OCI-LY7 (cell line): ENCODE data around the gene ZNF593OS. TPM values are rescaled to one million over a fixed set of nuclear protein-coding genes. Genes with fewer than 3 reads are reported as not detected.

Source experiments
- BruUV-seq: library from RNA; stranded (reverse); fragments of 400-500 nt; replicated peaks from 2 replicates; lab custom pipeline; 2021; lab: Mats Ljungman, UMichigan
- CTCF ChIA-PET: fragments of 300-600 bp; sonication (Branson Sonifier 250); formaldehyde crosslinking; loops from one replicate; lab custom pipeline; 2022; ENCODE audit warnings: antibody characterized with exemption; ENCODE audit not compliant: unreplicated experiment; lab: Charles Lee
- POLR2A ChIA-PET: fragments of 300-600 bp; sonication (Branson Sonifier 250); formaldehyde crosslinking; loops from one replicate; lab custom pipeline; 2022; ENCODE audit warnings: antibody characterized with exemption; lab: Charles Lee
- DNase-seq: peaks from one replicate; pipeline ENCODE4 v3.0.0-alpha.2; 2015; ENCODE audit warnings: low spot score
- H2AFZ ChIP-seq: fragments of 200-600 bp; sonication (generic), shearing (Covaris generic); 2 replicates; pipeline ENCODE4 v1.6.1; 2014; ENCODE audit warnings: mild to moderate bottlenecking, antibody characterized with exemption, low read length, moderate library complexity
- H3K27ac ChIP-seq: fragments of 200-600 bp; sonication (generic); 2 replicates; pipeline ENCODE4 v1.5.1; 2014; ENCODE audit warnings: mixed run types, low read depth, mild to moderate bottlenecking, moderate library complexity, low read length, inconsistent platforms; ENCODE audit not compliant: poor library complexity, severe bottlenecking
- H3K36me3 ChIP-seq: fragments of 200-600 bp; sonication (generic); 2 replicates; pipeline ENCODE4 v1.6.1; 2014; ENCODE audit warnings: mild to moderate bottlenecking, antibody characterized with exemption, low read length, moderate library complexity, mixed read lengths; ENCODE audit not compliant: insufficient read depth
- H3K4me1 ChIP-seq: fragments of 200-600 bp; sonication (generic); 2 replicates; pipeline ENCODE4 v1.5.1; 2014; ENCODE audit warnings: mild to moderate bottlenecking, low read length; ENCODE audit not compliant: insufficient read depth, poor library complexity, severe bottlenecking
- H3K4me2 ChIP-seq: fragments of 200-600 bp; sonication (generic); 2 replicates; pipeline ENCODE4 v1.6.1; 2014; ENCODE audit warnings: mild to moderate bottlenecking, low read length
- H3K4me3 ChIP-seq: fragments of 200-600 bp; sonication (generic); 2 replicates; pipeline ENCODE4 v1.5.1; 2014; ENCODE audit warnings: mild to moderate bottlenecking, low read depth, low read length; ENCODE audit not compliant: poor library complexity, severe bottlenecking
- H3K79me2 ChIP-seq: fragments of 200-600 bp; sonication (generic); 2 replicates; pipeline ENCODE4 v1.6.1; 2016; ENCODE audit warnings: low read depth, mild to moderate bottlenecking, low read length, moderate library complexity, mixed read lengths; ENCODE audit not compliant: insufficient read depth
- H3K9me2 ChIP-seq: fragments of 200-600 bp; sonication (generic); 2 replicates; pipeline ENCODE4 v1.6.1; 2016; ENCODE audit warnings: mild to moderate bottlenecking, low read length, mixed read lengths; ENCODE audit not compliant: insufficient read depth
- H3K9me3 ChIP-seq: fragments of 200-600 bp; sonication (generic); 2 replicates; pipeline ENCODE4 v1.6.1; 2014; ENCODE audit warnings: mild to moderate bottlenecking, mixed run types, low read length, mixed read lengths
- H4K20me1 ChIP-seq: fragments of 200-600 bp; sonication (generic); 2 replicates; pipeline ENCODE4 v1.6.1; 2014; ENCODE audit warnings: mild to moderate bottlenecking, antibody characterized with exemption, low read length, moderate library complexity, mixed read lengths; ENCODE audit not compliant: insufficient read depth
- EZH2phosphoT487 ChIP-seq: fragments of 200-600 bp; sonication (generic); IDR thresholded peaks from 2 replicates; pipeline ENCODE4 v1.6.1; 2018; ENCODE audit warnings: low read depth, borderline replicate concordance, mild to moderate bottlenecking, mixed run types, antibody characterized with exemption, low read length, moderate library complexity, mixed read lengths
- intact Hi-C: fragments of 100-400 bp; cut with micrococcal nuclease; formaldehyde crosslinking; loops from one replicate; pipeline ENCODE4 v1.10.0; 2022; ENCODE audit not compliant: unreplicated experiment
- total RNA-seq, 2 experiments: library from RNA; depleted of rRNA in 1 of 2; stranded (reverse); fragments of >200 nt in 1 of 2; shearing (Covaris generic) in 1 of 2; gene quantifications; 2 replicates each; pipeline ENCODE4 v1.2.3, GENCODE V29; 2014 to 2022
- TF ChIP-seq, protein P1 (sequence below): fragments of 200-600 bp; sonication (generic); conservative IDR thresholded peaks from 2 replicates; pipeline ENCODE4 v1.5.1; 2014; ENCODE audit warnings: mild to moderate bottlenecking, antibody characterized with exemption, low read length, moderate library complexity, mixed read lengths

The ZNF593OS gene
- total RNA-seq, 2 experiments from 2014 or later: not detected

DNA sequence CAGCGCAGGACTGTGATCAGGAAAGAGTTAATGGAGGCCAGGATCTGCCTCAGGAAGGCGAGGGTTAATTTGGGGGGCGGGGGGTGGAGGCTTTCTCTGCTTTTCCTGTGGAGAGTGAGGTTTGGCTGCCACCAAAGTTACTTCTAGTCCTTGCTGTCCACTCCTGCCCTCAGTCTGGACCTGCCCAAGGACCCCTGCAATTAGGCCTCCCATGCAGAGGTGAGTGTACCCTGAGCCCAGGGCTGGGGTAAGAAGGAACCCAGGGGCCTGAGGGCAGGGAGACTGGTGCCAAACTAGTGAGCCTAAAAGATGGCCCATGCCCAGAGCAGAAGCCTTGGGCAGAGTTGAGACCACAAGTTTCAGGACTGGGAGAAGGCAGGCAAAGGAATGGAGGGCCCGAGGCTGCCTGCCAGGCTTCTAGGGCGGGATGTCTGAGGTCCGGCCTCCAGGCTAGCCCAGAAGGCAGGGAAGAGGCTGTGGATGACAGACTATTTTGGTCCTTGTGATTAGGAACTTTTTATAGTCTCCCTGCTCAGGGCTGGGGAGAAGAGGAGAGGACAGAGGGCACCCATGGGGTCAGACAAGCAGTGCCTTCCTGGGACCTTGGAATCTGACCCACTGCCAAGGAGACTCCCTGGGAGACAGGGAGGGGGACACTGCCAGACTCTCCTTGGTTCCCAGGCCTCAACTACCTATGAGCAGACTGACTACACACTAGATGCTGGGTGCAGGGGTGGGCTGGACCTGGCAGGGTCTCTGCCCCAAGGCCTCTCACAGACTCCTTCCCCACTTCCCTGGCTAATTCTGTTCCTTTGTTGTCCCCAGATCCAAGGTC is 12.5 kb downstream of the ZNF593OS start, which contains the start of gene FAM110D:
FAM110D (plus strand) TSS at position 172 of the 835 bp plus-strand sequence. CDS start 2,213 bp downstream, outside the sequence.
- ChIA-PET CTCF (no interaction called here), POLR2A (no interaction called here)
- H3K4me3 ChIP-seq: no peak within 1 kb of the TSS
- H3K4me1 ChIP-seq: peaks cover 11% of the 10 kb centered on the region
- no peak within 1 kb of the TSS for H2AFZ ChIP-seq
- TF ChIP-seq EZH2phosphoT487: no peak
- TF ChIP-seq, protein P1, sequence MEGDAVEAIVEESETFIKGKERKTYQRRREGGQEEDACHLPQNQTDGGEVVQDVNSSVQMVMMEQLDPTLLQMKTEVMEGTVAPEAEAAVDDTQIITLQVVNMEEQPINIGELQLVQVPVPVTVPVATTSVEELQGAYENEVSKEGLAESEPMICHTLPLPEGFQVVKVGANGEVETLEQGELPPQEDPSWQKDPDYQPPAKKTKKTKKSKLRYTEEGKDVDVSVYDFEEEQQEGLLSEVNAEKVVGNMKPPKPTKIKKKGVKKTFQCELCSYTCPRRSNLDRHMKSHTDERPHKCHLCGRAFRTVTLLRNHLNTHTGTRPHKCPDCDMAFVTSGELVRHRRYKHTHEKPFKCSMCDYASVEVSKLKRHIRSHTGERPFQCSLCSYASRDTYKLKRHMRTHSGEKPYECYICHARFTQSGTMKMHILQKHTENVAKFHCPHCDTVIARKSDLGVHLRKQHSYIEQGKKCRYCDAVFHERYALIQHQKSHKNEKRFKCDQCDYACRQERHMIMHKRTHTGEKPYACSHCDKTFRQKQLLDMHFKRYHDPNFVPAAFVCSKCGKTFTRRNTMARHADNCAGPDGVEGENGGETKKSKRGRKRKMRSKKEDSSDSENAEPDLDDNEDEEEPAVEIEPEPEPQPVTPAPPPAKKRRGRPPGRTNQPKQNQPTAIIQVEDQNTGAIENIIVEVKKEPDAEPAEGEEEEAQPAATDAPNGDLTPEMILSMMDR: no peak
- no peak for DNase-seq
- H3K4me2 ChIP-seq: no peak within 1 kb of the TSS
- H3K27ac ChIP-seq: no peak within 1 kb of the TSS
- no peaks in the 10 kb centered on the region for H4K20me1 ChIP-seq
- no peaks in the 10 kb centered on the region for H3K36me3 ChIP-seq
- no TSS peak for BruUV-seq
- H3K9me3 ChIP-seq: no peaks in the 10 kb centered on the region
- intact Hi-C loops: no loop called here
- no peaks in the 10 kb centered on the region for H3K9me2 ChIP-seq
- H3K79me2 ChIP-seq: no peaks in the 10 kb centered on the region

DNA sequence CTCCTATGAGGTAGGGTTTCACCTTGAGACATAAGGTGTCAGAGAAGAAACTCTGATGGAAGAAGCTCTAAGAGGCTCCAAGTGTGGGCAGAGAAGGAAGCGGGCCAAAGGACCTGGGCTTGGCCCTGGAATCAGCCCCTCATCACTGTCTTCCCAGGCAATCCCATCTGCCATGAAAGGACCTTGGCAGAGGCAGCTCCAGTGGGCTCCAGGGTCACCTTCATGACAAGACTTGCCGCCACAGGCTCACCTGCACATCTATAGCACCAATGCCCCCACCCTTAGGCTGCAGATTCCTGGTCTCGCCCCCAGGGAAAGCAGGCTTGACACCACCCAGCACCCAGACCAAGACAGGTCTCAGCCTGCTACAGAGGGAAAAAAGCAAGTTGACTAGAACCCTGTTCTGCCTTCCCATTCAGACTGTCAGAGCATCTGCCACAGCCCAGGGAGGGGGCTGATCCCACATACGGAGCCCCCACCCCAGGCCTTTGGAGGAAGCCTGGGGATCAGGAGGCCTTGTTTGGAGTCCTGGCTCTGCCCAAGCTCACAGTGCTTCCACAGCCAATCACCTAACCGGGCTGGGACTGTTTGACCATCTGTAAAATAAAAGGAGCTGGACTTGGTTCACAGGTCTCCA is 13.2 kb downstream of the ZNF593OS start:
- H3K4me1 ChIP-seq: peaks cover 11% of the 10 kb centered on the region
- no peaks in the 10 kb centered on the region for H3K36me3 ChIP-seq
- no peaks in the 10 kb centered on the region for H3K9me3 ChIP-seq
- no peak for DNase-seq
- intact Hi-C loops: no loop called here
- no peak overlapping the region for H2AFZ ChIP-seq
- H3K9me2 ChIP-seq: no peaks in the 10 kb centered on the region
- CTCF ChIA-PET: no interaction called here
- H3K4me2 ChIP-seq: no peak overlapping the region
- POLR2A ChIA-PET: no interaction called here
- TF ChIP-seq EZH2phosphoT487: no peak
- TF ChIP-seq, protein P1: no peak
- no TSS peak for BruUV-seq
- no peaks in the 10 kb centered on the region for H4K20me1 ChIP-seq
- no peak overlapping the region for H3K27ac ChIP-seq
- H3K4me3 ChIP-seq: no peak overlapping the region
- H3K79me2 ChIP-seq: no peaks in the 10 kb centered on the region
